Stomach (tissue), 9 donors: ENCODE results near the gene KLF15. TPM values are rescaled to one million over a fixed set of nuclear protein-coding genes. Genes with fewer than 3 reads are reported as not detected.

Experiments used
- DNase-seq, 2 donors: peaks; one replicate each; pipeline versions ENCODE4 v3.0.0 to v3.0.0-alpha.2; 2013 to 2019
- H3K27ac ChIP-seq, 5 donors: fragments of 200-600 bp in 4 of 5; sonication (generic) in 4 of 5; one replicate each; pipeline ENCODE4 v1.5.1; 2013 to 2019; ENCODE audit warnings: mild to moderate bottlenecking in 1 of 5, moderate library complexity in 1 of 5
- H3K27me3 ChIP-seq, 3 donors: fragments of 200-600 bp; sonication (generic); one replicate each; pipeline ENCODE4 v1.5.1; 2017 to 2019; ENCODE audit warnings: mixed run types in 1 of 3
- H3K36me3 ChIP-seq, 4 donors: fragments of 200-600 bp; sonication (generic); 1 replicate in 3 of 4; 2 replicates in 1 of 4; pipeline ENCODE4 v1.5.1; 2016 to 2019
- H3K4me1 ChIP-seq, 4 donors: fragments of 200-600 bp; sonication (generic); one replicate each; pipeline ENCODE4 v1.5.1; 2016 to 2019
- H3K4me3 ChIP-seq, 4 donors: fragments of 200-600 bp; sonication (generic) in 3 of 4; one replicate each; pipeline ENCODE4 v1.5.1; 2016 to 2019; ENCODE audit warnings: mild to moderate bottlenecking in 1 of 4
- H3K9me3 ChIP-seq, 4 donors: fragments of 200-600 bp; sonication (generic); one replicate each; pipeline ENCODE4 v1.5.1; 2016 to 2019
- EP300 ChIP-seq: sonication (generic); formaldehyde crosslinking; IDR thresholded peaks from one replicate; pipeline ENCODE4 v1.6.1; 2017; ENCODE audit warnings: antibody characterized with exemption
- POLR2A ChIP-seq, 4 donors: fragments of 450-650 bp; IDR thresholded peaks; one replicate each; pipeline ENCODE4 v1.6.1; 2016; ENCODE audit warnings: antibody characterized with exemption in 4 of 4, control low read depth in 2 of 4, mild to moderate bottlenecking in 1 of 4, moderate library complexity in 1 of 4
- POLR2AphosphoS5 ChIP-seq, 3 donors: sonication (generic); formaldehyde crosslinking; IDR thresholded peaks; one replicate each; pipeline ENCODE4 v1.6.1; 2016; ENCODE audit warnings: antibody characterized with exemption in 3 of 3
- WGBS, 5 donors: extraction: QIAGEN DNeasy Blood & Tissue Kit in 3 of 5; methylation state at CpG; one replicate each; pipeline versions ENCODE4 v1.1.5 to v1.1.7; 2013 to 2018; 5-methylcytosine and 5-hydroxymethylcytosine counted together
- intact Hi-C: fragments of 100-400 bp; cut with DNase I; formaldehyde crosslinking; loops from one replicate; pipeline ENCODE4 v1.15.1; 2023; ENCODE audit warnings: low total_unique reads
- polyA plus RNA-seq, 3 donors: library from polyadenylated mRNA; stranded (reverse); fragments of 200-250 nt; gene quantifications; one replicate each; pipeline ENCODE4 v1.2.3, GENCODE V29; 2013
- total RNA-seq, 5 donors: library from RNA; depleted of rRNA; stranded (reverse); fragments of >200 nt; gene quantifications; one replicate each; pipeline versions ENCODE4 v1.1.0 to v1.2.3, GENCODE V29; 2014 to 2016
- TF ChIP-seq, protein P1 (sequence below), 7 experiments: fragments of 450-650 bp in 4 of 7; fragments of 200-600 bp in 3 of 7; sonication (generic) in 3 of 7; IDR thresholded peaks; one replicate each; pipeline ENCODE4 v1.5.1; 2016 to 2019; ENCODE audit warnings: antibody characterized with exemption in 7 of 7, control low read depth in 2 of 7, mild to moderate bottlenecking in 1 of 7
- donor health status: healthy with polysubstance abuse.
- donor health status: Bipolar disorder and iron deficiency.
- donor health status: healthy.

The KLF15 gene
- total and polyA plus RNA-seq, 8 donors: 4.6 to 82.9 (median 19.1) TPM

DNA sequence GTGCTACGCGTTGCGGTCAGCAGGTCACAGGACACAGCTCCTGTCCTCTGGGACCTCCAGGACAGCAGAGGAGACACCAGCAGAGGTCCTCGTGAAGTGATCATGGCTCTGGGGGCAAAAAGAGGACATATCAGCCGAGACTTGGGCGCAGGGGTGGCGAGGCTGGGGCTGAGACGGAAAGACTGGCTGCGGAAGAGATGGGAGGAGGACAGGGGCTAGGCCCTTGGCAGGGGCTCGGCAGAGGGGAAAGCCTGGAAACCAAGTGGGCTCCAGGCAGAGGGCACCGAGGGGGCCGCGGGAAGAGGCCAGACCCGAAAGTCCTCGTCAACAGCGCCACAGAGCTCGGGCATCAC, 32.6 kb upstream of the KLF15 start:
- no peaks in the 10 kb centered on the region for H3K9me3 ChIP-seq
- peak overlapping the region in 1 of 4 donors; percentile 37 for H3K4me3 ChIP-seq
- H3K27ac ChIP-seq: peak overlapping the region in 1 of 5 donors; percentile 90
- peaks cover 14 to 22% (median 19%) of the 10 kb centered on the region in 4 donors for H3K4me1 ChIP-seq
- intact Hi-C loops: loop anchor here (5.0 to 10.0 kb wide), 2 partner anchors 132 to 265 kb away; no protein-coding TSS in a partner anchor
- no peaks in the 10 kb centered on the region for H3K36me3 ChIP-seq
- 57 to 68% (median 61%) methylated on average over 17 of the region's 17 CpGs for WGBS, 5 donors
- DNase-seq: peak in 1 of 2 donors; percentile 24
- peaks cover 0 to 34% (median 10%) of the 10 kb centered on the region in 3 donors for H3K27me3 ChIP-seq
- TF ChIP-seq POLR2AphosphoS5 (IDR thresholded peaks at IDR 0.05) (no peak), EP300 (no peak), POLR2A (IDR thresholded peaks at IDR 0.05) (no peak)
- TF ChIP-seq, protein P1, sequence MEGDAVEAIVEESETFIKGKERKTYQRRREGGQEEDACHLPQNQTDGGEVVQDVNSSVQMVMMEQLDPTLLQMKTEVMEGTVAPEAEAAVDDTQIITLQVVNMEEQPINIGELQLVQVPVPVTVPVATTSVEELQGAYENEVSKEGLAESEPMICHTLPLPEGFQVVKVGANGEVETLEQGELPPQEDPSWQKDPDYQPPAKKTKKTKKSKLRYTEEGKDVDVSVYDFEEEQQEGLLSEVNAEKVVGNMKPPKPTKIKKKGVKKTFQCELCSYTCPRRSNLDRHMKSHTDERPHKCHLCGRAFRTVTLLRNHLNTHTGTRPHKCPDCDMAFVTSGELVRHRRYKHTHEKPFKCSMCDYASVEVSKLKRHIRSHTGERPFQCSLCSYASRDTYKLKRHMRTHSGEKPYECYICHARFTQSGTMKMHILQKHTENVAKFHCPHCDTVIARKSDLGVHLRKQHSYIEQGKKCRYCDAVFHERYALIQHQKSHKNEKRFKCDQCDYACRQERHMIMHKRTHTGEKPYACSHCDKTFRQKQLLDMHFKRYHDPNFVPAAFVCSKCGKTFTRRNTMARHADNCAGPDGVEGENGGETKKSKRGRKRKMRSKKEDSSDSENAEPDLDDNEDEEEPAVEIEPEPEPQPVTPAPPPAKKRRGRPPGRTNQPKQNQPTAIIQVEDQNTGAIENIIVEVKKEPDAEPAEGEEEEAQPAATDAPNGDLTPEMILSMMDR (IDR thresholded peaks at IDR 0.05): no peak

DNA sequence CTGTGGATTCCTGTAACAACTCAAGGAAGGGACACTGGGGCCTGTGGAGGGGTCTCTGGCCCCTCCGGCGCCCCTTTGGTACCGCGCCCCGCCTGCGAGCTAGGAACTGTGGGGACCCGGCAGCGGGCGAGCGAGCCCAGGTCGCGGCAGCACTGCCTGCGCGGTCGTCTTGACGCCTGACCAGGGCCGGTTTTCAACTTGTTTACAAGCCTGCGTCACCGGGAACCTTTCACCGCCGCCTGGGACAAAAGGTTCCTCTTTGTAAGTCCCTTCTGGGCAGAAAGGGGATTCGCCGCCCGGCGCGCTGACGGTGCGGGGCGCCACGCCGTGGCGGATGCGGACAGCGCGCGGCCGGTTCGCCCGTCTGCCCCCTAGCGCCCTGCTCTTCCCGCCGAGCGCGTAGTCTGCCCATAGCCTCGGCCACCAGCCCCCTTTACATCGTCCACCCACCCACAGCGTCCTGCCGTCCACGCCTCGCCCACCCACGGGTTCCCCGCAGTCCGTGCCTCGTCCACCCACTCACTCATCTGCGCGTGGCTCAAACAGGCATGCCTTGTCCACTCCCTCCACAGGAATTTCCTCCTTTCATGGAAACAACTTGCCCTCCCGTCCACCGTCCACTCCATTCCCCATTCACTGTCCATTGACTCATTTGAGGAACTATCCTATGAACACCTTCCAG, 32.0 kb upstream of the KLF15 start:
- Histone ChIP-seq H3K9me3 (no peaks in the 10 kb centered on the region), H3K27me3 (peaks cover 0 to 28% (median 5%) of the 10 kb centered on the region in 3 donors), H3K27ac (peak overlapping the region; percentile 34 to 90 (median 84)), H3K36me3 (no peaks in the 10 kb centered on the region), H3K4me1 (peaks cover 10 to 17% (median 15%) of the 10 kb centered on the region in 4 donors), H3K4me3 (peak overlapping the region; percentile 27 to 42 (median 36))
- DNase-seq: peak; percentile 95
- intact Hi-C loops: no loop called here
- WGBS, 5 donors: 2 to 4% (median 2%) methylated on average over 25 to 58 of the region's 58 CpGs
- peak; percentile 81 to 92 (median 91) for TF ChIP-seq POLR2AphosphoS5 (IDR thresholded peaks at IDR 0.05)
- TF ChIP-seq, protein P1 (IDR thresholded peaks at IDR 0.05): peak in 6 of 7 experiments; percentile 72 to 98 (median 93)
- no peak for TF ChIP-seq POLR2A (IDR thresholded peaks at IDR 0.05)
- TF ChIP-seq EP300: peak; percentile 98

DNA sequence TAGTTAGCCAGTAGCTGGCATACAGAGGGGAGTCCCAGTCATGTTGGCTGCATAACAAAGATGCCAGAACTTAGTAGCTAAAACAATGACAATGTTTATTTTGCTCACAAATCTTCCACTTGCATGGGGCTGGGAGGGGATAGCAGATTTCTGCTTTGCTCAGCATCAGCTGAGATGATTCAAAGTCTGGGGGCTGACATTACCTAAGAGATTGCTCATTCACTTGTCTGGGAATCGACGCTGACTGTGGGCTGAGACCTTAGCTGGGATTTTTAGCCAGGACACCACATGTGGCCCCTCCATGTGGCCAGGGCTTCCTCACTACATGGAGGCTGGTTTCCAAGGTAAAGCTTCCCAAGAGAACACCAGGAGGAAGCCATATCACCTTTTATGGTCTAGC, 24.8 kb upstream of the KLF15 start:
- TF ChIP-seq POLR2AphosphoS5 (IDR thresholded peaks at IDR 0.05) (no peak), EP300 (no peak)
- TF ChIP-seq, protein P1 (IDR thresholded peaks at IDR 0.05): no peak
- intact Hi-C loops: no loop called here

DNA sequence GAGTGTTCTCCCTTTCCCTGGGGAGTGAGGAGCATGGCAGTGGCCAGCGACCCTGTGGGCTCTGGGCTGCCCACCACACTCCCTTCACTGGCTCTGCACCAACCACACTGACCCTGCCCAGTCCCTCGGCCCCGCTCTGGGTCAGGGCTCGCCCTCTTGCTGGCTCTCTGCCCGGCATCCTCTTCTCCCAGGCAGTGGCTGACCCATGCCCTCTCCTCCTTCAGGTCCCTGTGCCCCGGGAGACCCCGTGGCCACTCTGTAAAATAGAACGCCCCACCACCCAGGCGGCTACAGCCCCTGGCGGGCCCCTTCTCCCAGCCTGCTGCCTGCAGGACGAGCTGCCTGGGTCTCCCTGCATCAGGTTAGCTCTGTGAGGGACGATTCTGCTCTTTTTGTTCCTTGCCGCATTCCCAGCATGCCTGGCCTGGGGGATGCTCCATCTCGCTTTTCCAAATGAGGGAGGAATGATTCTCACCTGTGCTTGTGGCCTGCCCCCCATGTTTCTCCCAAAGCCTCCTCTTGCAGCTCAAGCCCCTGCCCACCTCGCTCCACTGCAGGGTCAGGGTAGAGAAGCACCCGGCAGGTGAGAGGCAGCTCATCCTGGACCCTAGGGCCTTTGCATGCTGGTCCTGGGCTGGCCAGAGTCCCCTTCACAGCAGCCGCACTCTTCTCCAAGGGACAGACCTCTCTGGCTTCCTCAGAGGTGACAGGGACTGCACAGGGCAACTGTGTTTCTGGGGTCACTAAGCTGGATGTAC, 23.0 kb upstream of the KLF15 start:
- Histone ChIP-seq H3K9me3 (no peaks in the 10 kb centered on the region), H3K27ac (no peak overlapping the region), H3K4me3 (no peak overlapping the region), H3K36me3 (no peaks in the 10 kb centered on the region), H3K27me3 (peaks cover 0 to 18% (median 5%) of the 10 kb centered on the region in 3 donors), H3K4me1 (no peaks in the 10 kb centered on the region)
- peak in 1 of 2 donors; percentile 20 for DNase-seq
- TF ChIP-seq POLR2A (IDR thresholded peaks at IDR 0.05): no peak
- TF ChIP-seq POLR2AphosphoS5 (IDR thresholded peaks at IDR 0.05): no peak
- TF ChIP-seq EP300: no peak
- TF ChIP-seq, protein P1 (IDR thresholded peaks at IDR 0.05): no peak
- WGBS, 5 donors: 67 to 79% (median 68%) methylated on average over 3 to 17 of the region's 17 CpGs
- intact Hi-C loops: no loop called here

More for the DNA sequence above, 24.8 kb upstream of the KLF15 start:
- Histone ChIP-seq H3K4me1 (no peaks in the 10 kb centered on the region), H3K36me3 (no peaks in the 10 kb centered on the region), H3K9me3 (no peaks in the 10 kb centered on the region), H3K27ac (no peak overlapping the region), H3K27me3 (peaks cover 0 to 18% (median 5%) of the 10 kb centered on the region in 3 donors), H3K4me3 (no peak overlapping the region)
- 22 to 86% (median 37%) methylated on average over 2 of the region's 2 CpGs for WGBS, 5 donors
- no peak for DNase-seq
